Measurements from ENCODE around the gene SPEM3.

Gene SPEM3

DNA sequence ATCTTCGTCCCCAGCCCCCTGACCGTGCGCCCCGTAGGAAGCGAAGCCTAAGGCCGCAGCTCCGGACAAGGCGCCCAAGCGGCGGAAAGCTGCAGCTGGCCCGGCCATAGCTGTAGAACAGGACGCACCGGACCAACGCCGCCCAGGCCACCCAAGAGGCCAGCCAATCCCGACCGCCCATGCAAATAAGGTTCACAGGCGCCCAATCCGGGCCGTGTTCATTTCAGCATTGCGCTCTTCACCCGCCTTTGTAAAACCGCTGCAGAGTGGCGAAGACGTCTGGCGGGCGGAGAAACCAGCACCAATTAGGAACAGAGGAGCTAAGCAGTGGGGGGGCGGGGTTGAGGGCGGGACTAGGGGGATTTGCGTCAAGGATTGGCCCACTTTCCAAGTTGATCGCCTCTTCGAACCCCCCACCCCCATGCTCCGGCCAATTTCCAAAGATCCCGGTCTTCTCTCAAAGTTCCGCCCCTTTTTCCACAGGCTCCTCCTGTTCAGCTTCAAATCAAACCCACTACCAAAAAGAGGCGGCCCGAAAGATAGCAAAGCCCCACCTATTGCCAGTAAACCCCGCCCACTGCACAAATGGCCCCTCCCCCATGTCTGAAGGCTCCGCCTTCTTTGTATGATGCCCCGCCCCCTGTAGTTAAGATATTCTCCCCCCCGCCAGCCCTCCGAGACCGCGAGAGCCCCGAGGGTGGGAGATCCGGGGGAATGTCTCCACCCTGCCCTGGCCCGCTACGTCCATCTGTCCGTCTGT lies 24.5 kb upstream of the SPEM3 start, which contains the start of gene TMEM256:
TSS of gene TMEM256 (minus strand) at position 121 of the 760 bp plus-strand sequence. CDS start at position 108, 13 bp downstream.
- peak; percentile 98 for DNase-seq

DNA sequence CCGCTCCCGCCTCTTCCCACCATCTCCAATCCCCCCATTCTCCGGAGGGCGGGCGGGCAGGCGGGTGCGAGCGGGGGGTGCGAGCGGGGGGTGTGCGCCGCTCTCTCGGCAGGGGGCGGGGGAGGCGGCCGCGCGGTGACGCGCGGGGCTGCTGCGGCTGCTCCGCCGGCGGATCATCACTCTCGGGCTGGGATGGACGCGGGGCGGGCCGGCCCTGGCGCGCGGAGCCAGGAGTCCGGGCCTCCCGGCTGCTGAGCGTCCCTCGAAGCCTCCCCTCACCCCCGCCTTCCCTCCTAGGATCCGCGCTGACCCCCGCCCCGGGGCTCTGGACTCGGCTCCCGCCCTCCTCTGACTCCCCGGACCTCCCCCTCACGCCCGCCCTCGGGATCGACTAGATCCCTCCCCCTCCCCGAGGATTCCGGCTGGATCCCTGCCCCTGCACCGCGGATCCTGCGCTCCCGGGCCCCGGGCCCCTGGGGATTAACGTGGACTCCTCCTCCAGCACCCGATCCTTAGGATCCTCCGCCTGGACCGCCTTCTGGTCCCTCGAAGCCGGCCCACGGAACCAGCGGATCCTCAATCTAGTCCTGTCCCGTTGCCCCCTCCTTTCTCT lies 23.8 kb upstream of the SPEM3 start:
- peak; percentile 80 for DNase-seq

DNA sequence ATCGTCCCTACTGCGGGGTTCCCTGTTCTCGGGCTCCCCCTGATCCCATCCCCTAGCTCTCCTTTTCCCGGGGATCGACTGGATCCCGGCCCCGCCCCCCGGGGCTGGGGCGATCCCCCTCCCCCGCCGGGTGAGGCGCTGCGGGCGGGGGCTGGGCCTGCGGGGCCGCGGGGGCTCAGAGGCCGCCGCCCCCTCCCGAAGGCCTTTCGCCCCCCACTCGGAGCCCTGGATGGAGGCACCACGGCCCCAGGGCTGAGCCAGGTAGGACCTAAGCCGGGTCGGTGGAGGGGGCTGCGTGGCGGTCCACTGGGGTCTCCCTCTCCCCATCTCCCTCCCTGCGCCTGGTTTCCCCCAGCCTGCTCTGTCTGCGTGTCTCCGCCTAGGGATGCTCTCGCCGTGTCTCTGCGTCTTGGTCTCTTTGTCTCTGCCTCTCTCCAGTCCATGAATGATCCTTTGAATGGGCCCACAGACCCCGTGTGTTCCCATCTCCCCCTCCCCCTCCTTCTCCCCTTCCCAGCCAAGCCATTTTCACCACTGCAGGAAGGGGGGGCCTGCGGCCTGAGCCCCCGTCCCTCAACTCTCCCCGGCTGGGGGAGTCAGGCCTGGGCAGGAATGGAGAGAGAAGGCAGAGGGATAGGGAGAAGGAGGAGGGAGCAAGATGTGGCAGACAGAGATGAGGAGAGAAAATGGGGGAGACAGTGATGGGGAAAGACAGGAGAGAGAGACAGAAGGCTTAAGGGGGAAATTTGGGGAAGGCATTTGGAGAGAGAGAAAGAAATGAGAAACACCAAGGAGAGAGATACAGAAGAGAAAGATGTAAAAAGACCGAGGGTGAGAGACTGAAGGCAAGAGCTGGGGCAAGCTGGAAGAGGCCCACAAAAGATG lies 23.1 kb upstream of the SPEM3 start:
- no peak for DNase-seq

DNA sequence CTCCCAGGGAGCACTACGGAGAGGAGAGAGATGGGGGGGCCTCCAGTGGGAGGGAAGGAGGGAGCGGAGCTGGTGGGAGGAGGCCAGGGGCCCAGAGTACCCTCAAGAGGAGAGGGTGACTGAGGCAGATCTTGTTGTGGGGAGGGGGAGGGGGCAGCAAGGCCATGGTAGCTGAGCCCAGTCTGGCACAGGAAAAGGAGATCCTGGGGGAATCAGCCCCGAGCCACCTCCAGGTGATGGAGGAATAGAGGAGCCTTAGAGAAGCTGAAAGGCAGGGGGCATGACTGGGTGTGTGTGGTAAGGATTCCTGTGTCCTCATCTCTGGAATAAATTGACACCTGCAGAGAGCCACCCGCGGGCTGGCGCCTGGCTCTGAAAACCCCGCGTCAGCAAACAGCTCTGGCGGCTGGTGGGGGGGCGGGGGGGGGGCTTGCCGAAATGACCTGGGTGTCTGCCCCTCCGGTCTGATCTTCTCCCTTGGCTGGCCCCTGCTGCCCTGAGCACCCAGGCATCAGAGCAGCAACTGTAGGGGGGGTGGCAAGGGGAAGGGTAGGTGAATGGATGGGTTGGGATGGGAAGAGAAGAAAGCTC lies 22.3 kb upstream of the SPEM3 start:
- no peak for DNase-seq

DNA sequence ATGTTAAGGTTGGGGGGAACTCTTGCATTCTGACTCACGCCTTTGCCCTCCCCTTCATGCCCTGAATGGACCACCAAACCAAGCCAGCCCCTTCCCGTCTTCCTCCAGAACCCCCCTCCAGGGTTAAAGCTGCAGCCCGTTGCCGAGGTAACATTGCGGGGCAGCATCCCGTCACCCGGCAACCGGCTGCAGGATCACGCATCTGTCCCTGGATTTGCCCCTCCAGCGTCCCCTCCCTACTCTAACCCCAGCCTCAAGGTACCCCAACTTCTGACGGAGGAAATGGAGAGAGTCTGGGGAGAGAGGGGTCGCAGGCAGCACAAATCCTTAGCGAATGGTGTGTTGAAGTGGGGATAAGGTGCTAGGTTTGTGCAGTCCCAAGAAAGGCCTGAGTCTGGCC lies 21.6 kb upstream of the SPEM3 start:
- no peak for DNase-seq

DNA sequence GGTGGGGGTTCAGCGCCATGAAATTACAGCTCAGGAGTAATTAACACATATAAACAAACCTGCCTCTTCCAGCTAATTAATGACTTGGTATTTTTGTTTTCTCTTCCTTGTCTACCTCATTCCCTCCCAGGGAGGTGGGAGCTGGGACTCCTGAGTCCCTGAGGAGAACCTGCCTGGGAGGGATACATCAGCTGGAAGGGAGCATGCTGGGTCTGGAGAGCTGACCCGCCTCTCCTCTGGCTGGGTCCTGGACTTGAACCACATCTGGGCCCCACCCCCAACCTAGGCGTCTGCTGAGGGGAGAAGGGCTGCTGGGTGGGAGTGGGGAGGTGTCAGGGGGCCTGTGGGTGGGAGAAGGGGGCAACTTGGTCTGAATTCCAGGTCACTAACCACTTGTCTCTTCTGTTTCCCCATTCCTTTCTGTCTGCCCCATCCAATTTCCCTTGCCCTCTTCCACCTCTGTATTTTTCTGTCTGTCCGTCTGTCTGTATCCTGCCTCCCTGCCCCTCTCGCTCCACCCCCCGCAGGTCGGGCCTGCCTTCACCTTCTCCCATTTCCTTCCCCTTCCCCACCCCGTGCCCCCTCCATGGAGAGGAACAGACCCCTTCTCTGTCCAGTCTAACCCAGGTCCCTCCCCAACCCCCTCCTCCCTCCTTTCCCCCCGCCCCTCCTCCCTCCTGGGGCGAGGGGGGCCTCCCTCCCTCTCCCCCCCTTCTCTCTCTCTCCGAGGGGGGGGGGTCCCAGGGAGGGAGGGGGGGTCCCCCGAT lies 21.0 kb upstream of the SPEM3 start, which contains the start of gene NLGN2:
TSS of gene NLGN2 (plus strand) at position 361 of the 767 bp plus-strand sequence. CDS start 411 bp downstream, outside the sequence.
- peak; percentile 8 for DNase-seq

DNA sequence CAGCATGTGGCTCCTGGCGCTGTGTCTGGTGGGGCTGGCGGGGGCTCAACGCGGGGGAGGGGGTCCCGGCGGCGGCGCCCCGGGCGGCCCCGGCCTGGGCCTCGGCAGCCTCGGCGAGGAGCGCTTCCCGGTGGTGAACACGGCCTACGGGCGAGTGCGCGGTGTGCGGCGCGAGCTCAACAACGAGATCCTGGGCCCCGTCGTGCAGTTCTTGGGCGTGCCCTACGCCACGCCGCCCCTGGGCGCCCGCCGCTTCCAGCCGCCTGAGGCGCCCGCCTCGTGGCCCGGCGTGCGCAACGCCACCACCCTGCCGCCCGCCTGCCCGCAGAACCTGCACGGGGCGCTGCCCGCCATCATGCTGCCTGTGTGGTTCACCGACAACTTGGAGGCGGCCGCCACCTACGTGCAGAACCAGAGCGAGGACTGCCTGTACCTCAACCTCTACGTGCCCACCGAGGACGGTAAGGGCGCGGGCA lies 20.4 kb upstream of the SPEM3 start:
- DNase-seq, result peak; percentile 44

DNA sequence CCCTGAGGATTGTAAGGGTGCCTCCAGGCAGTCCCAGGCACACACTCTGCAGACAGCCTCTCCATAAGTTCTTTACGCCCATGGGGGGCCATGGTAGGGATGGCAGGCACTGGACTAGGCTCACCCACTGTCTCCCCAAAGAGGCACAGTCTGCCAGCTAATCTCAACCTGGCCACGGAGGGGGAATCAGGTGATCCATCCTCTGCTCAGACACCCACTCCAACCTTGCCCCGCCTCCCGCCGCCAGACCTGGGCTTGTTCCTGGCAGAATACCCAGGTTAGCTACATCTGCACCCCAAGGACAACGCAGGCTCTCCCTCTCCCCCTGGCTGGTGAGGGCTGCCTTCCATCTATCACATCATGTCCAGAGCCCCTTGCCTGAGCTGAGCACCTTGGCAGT lies 19.8 kb upstream of the SPEM3 start:
- DNase-seq, result no peak

DNA sequence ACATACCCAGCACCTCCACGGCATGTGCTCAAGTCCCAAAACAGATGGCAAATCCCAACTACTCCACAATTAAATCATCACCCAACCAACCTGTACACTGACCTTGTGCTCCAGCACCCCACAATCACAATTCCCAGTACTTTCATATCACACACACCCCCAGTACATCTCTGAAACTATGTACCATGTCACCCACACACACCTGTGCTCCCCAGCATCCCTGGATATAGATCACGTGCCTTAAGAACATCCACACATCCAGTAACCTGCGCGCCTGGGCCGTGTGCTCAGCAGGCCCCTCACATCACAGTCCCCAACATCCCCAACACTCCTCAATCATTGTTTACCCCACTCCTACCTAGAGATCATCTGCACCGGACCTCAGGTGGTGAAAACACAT lies 18.9 kb upstream of the SPEM3 start:
- no peak for DNase-seq

DNA sequence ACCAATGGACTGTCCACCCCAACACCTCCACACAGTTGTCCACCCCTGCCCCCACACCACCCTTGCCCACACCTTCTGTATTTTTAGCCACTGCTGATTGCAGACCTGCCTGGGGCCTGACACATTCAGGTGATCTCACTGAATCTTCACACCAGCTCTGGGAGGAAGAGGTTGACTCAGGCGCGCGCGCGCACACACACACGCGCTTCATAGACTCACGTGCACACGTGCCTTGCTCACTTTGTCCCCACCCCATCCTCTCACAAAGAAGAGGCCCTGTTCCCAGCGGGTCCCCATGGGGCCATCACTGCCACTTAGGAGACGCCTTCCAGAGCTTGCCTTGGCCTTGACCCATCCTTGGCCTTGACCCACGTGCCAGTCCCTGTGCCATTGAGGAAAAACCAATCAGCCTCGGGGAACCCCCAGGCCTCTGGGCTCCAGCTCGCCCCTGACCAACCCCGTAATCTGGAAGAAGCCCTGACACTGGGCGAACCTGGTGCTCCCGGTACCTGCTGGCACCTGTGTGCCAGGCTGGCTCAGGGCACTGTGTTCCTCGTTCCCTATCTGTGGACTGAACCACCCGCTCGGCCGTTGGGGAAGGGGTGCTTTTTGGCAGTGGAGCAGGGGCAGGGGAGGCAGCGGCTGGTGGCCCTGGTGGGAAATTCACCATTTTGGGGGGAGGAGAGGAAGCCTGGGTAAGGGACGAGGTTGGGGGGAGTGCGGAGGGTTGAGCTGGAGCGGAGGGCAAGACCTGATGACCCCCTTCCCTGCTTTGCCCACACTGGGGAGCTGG lies 17.8 kb upstream of the SPEM3 start:
- no peak for DNase-seq

DNA sequence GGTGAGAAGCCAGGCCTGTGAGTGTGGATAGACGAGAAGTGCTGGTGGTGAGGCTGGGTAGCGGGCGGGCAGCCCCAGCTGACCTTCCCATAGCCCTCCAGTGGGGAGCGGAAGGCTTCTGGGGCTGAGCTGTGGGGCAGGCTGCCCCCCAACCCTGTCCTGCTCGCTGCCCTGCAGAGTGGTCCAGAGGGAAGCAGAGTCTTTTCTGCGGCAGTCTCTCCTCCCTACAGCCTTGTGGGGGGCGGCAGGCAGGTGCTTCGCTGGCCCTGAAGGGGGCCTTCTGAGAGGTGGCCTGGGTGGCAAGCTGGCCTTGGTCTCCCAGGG lies 17.3 kb upstream of the SPEM3 start:
- no peak for DNase-seq

DNA sequence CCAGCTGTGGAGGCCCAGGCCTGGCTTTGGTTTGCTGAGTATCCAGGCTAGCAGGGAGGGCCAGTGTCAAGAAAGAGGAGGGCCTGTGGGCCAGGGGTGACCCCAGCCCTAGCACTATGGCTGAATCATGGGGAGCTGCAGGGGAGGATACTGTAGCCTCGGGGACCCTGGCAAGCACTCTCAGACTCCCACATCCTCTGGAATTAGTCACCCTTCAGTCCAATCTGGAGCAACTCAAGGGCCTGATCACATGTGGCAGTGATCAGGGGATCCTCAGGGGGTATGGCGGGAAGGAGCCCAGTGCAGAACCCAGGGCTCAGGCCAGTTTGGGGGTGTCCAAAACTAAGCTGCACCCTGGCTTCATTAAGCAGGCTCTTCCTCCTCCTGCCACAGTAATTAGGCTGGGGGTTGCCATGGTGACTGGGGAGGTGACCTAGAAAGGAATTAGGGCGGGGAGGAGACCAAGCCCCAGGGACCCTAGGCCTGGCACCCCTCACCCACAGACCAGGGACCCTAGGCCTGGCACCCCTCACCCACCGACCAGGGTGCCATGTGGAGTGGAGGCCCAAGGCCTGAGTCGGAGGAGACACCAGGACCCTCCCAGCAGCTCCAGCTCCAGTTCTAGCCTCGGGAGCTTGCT lies 15.2 kb upstream of the SPEM3 start:
- DNase-seq, result no peak

DNA sequence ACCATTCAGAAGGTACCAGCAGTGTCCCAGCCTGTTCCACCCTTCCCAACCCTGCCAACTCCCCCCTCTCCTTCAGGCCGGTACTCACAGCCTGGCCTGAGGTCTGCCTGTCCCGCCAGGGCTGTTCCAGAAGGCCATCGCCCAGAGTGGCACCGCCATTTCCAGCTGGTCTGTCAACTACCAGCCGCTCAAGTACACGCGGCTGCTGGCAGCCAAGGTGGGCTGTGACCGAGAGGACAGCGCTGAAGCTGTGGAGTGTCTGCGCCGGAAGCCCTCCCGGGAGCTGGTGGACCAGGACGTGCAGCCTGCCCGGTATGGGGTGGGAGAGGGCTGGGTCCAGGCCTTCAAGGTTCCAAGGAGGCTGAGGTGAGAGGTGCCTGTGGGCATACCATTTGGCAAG lies 13.8 kb upstream of the SPEM3 start:
- no peak for DNase-seq

DNA sequence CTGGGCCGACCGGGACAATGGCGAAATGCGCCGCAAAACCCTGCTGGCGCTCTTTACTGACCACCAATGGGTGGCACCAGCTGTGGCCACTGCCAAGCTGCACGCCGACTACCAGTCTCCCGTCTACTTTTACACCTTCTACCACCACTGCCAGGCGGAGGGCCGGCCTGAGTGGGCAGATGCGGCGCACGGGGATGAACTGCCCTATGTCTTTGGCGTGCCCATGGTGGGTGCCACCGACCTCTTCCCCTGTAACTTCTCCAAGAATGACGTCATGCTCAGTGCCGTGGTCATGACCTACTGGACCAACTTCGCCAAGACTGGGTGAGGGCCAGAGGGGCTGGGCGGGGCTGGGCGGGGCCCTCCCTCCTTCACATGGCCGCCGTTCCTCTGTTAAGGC lies 12.9 kb upstream of the SPEM3 start:
- DNase-seq, result no peak

DNA sequence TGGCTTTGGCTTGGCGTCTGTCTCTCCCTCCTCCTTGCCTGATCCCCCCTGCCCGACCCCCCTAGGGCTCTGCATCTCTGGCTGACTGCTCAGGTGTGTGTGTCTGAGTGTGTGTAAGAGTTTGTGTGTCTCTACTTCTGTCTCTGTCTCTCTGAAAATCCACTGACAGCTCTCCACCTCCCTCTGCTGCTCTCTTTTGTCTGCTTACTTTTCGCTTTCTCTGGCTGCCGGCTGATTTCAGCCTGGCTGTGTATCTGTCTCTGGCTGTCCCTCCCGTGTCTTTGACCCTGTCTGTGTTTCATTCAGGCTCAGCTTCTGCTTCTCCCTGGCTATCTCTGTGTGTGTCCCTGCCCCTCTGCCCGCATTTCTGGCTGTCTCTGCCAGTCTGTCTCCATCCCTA lies 12.3 kb upstream of the SPEM3 start:
- DNase-seq, result peak; percentile 11

DNA sequence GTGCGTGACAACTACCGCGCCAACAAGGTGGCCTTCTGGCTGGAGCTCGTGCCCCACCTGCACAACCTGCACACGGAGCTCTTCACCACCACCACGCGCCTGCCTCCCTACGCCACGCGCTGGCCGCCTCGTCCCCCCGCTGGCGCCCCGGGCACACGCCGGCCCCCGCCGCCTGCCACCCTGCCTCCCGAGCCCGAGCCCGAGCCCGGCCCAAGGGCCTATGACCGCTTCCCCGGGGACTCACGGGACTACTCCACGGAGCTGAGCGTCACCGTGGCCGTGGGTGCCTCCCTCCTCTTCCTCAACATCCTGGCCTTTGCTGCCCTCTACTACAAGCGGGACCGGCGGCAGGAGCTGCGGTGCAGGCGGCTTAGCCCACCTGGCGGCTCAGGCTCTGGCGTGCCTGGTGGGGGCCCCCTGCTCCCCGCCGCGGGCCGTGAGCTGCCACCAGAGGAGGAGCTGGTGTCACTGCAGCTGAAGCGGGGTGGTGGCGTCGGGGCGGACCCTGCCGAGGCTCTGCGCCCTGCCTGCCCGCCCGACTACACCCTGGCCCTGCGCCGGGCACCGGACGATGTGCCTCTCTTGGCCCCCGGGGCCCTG lies 11.5 kb upstream of the SPEM3 start:
- no peak for DNase-seq

DNA sequence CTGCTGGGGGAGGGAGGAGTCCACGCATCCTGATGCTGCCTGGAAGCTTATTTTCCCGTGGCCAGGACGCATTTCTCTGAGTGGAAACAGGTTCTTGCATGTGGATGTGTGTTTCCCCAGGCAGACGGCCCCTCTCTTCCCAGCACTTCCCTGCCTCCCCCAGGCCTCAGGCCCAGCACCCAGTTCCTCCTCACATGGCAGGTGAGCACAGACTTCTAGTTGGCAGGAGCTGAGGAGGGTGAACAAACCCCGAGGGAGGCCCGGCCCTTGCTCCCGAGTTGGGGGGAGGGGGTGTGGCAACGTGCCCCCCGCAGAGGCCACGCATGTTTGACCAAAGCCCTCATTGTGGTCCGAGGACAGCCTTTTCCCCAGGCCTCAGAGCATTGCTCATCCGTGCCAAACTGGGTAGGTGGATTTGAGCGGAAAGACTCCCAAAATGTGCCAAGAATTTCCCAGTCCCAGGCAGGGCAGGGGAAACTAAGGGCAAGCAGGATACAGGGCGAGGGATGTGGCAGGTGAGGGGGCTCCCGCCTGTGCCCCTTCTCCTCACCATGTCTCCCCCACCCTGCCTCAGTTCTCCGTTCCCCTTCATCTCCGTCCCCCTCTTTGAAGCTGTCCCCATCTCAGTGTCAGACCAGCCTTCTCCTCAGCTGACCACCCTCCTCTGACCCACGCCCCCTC lies 10.0 kb upstream of the SPEM3 start:
- DNase-seq, result no peak

DNA sequence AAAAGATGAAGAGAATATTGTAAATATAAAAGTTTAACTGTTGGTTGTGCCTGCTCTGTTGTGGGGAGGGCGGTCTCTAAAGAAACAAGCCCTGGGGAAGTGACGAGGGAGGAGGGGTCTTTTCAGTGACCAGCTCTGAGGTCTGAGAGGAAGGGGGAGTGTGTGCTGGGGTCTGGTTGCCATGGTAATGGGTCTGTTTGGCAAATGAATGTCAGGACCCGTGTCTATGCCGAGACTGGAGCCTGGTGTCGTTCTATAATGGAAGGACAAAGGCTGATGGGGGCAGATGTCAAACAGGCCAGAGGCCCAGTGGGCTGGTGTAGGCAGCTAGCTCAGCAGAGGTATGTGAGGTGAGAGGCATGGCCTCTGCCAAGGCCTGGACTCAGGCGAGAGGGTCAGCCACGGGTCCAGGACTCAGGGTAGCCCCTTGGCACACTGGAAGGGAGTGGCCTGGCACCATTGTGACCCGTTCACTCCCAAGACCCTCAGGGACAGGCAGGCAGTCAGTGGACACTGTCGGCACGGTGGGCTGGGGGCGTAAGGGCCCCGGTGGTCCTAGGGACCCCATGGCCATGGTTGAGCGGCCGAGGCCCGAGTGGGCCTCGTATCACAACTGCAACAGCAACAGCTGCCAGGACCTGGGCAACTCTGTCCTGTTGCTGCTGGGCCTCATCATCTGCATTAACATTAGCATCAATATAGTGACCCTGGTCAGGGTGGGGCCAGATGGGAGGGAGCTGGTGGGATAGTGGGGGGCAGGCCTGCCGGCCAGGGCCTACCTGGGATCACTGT lies 8.6 kb upstream of the SPEM3 start, which contains the start of gene SPEM1:
TSS of gene SPEM1 (plus strand) at position 506 of the 792 bp plus-strand sequence. CDS start at position 567, 61 bp downstream.
- no peak for DNase-seq

DNA sequence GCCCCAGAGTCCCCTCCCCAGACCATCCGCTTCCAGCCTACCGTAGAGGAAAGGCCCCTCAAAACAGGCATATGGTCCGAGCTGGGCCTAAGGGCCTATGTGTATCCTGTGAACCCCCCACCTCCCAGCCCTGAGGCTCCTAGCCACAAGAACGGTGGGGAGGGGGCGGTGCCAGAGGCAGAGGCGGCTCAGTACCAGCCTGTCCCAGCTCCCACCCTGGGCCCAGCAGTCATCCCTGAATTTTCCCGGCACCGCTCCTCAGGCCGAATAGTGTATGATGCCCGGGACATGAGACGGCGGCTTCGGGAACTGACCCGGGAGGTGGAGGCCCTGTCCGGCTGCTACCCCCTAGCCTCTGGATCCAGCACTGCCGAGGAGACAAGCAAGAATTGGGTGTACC lies 7.5 kb upstream of the SPEM3 start:
- no peak for DNase-seq
